Measurements from ENCODE around the gene MRPS33. TPM values are rescaled to one million over a fixed set of nuclear protein-coding genes. Genes with fewer than 3 reads are reported as not detected.
"Not testable (repeated sequence)": the region's sequence is repeated elsewhere in the genome, so short reads cannot be mapped to it uniquely, and the experiment has no call there.

MRPS33 gene
- total RNA-seq, 1 donor from 2014 or later = 54.1 TPM

DNA sequence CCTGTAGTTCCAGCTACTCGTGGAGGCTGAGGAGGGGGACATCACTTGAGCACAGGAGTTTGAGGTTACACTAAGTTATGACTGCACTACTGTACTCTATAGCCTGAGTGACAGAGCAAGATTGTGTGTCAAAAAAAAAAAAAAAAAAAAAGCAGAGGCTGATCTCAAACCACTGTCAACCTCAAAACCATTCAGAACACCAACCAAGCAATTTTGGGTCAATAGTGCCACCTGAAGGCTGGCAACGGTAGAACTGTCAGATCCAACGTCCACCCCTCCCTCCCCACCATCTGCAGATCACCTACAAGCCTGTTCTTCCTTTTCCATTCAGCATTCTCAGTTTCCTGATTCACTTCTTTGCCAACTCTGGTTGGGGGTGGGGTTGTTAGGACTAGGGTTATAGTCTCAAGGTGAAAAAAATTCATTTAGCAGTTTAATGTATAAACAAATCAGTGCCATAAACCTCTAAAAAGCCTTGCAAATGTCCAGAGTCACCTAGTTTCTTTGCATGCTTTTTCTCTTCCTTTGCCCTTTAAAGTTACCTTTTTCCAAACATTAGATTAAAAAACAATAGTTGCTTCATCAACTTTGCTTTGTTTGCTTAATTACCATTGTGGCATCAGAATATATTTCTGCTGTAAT, 2.6 kb downstream of the MRPS33 start:
- ATAC-seq = peak; percentile 55

DNA sequence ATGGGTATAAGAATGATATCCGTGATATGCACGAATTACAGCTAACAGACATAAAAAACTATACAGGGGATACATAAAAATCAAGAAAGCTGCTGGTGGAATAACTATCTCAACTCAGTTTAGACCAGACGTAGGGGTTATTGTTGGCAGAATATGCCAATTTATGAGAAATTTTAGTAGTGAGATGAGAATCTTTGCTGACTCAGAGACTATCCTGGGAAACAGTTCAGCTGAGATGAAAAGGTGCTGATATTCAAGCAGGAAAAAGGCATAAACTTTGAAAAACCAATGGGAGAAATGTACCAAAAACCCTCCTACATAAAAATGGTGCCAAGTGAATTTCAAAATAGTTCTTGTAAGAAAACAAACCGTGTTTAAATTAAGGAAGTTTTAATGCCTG, 3.3 kb downstream of the MRPS33 start:
- ATAC-seq = no peak

DNA sequence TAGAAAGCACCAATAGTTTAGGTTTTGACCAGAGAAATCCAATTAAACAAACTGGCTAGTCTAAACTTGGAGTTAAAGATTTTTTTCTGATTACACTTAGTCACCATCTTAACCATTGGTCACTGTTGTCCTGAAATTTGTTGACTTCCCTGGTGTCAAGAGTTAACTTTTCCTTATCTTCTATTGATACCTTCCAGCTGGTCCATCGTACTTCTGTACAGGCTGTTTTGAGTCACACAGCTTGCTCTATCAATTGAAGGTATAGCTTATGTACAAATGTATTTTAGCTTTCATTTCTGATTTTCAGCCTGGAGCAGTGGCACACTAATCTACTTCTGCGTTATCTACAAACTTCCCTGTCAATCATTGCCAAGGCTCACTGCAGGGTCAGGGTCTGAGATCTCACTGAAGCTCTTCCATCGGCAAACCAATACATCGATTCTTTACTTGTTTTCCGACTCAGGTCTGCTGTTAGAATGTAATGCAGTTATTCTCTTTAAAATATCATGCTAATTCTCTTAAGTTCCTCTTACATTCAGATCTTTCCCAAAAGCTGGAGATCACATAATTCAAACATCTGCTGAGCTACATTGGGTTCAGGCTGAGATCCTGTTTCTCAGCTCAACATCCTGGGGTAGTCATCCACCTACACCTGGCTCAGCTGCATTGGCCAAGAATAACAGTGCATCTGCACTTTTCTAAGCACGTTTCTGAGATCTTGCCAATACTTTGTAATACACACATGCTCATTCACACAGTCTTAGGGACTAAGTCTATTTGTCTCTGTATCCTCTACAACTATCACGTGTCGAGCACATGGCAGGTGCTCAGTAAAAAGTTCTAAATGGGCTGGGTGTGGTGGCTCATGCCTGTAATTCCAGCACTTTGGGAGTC, 11.3 kb downstream of the MRPS33 start:
- ATAC-seq = no peak

DNA sequence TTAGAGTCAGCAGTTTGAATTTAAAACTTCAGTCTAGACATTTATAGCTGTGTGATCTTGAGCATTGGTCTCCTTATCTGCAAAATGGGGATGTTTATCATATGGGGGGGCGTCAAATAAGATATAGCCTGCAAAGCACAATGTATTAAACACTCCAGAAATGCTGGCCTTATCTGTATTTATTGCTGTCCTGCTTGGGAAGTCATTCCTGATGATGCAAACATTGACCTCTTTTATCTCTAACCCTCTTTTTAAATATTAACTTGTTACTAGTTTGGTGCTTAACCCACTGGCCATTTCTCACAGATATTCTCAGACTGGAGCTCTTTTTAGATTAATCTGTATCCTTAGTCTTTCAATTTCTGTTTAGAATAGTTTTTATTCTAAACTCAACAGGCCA, 13.2 kb downstream of the MRPS33 start:
- ATAC-seq = no peak

DNA sequence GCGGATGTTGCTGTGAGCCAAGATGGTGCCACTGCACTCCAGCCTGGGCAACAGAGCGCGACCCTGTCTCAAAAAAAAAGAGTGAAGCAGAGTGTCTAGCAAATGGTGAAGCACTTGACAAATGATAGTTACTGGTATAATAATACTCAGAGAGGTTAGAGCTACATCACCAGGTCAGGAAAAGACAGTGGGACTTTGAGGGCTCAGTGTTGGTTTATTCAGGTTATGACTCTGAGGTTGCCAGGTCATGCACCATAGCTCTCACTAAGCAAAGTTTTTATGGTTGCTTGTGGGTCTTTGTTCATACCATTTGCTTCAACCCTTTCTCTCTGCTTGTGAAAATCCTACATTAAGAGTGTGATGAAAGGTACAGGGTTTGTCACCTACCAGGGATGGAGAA, 13.6 kb downstream of the MRPS33 start:
- no peak for ATAC-seq

DNA sequence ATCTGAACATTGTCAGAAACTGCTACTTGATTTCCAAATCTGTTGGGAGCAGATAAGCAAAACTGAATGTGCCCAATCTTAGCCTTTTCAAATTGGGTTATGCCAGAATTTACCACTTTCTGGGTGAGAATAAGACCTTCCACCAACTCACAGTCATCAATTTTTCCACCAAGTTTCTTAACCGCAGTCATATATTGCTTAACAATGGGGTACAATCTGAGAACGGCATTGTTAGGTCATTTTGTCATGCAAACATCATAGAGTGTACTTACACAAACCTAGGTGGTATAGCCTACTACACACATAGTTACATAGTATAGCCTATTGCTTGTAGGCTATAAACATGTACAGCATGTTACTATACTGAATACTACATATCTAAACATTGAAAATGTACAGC, 16.0 kb downstream of the MRPS33 start:
- no peak for ATAC-seq

DNA sequence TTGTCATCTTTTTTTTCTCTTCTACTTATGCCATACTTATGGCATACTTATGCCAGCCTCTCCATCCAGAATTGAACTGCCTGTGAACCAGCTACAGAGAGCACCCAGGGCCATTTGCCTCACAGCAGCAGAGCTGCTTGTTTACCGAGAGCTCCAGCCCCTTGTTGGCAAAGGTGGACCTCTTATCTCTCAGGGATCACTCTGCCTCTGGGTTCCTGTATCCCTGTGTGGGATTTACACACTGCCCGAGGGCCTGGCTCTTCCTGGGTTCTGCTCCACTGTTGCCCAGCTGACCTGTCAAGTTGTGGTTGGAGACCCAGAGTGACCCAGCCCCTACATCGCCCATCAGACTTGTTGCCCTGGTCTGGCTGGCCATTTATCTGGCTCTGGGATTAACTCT, 22.3 kb downstream of the MRPS33 start:
- no peak for ATAC-seq

DNA sequence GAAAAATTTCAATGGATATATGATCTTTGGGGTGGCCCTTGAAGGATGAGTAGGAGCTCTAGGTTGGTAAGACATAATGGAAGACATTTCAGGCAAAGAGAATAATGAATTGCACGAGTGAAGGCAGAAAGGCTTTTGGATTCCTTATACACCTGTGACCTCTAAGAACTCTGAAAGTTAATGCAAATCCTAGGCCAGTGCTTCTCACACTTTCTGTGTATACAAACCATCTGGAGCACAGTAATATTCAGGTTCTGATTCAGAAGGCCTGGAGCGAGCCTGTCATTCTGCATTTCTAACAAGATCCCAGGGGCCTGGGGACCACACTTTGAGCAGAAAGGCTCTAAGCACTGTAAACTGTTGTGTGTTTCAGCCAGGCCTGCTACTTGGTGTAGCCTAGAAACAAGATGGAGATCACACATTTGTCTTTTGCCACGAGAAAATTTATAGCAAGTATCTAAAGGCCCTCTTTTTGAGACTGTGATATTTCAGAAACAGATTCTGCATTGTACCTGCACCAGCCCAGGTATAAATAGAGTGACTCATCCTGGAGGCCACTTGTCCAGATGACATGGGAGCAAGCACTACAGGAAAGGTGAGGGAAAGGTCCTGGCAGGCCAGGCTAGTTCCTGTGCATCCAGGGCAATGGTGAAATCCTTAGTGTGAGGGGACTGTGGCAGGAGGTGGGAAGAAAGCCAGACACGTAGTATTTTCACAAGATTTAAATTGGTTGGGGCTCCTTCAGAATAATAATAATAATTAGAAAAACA, 24.4 kb downstream of the MRPS33 start:
- ATAC-seq = no peak

DNA sequence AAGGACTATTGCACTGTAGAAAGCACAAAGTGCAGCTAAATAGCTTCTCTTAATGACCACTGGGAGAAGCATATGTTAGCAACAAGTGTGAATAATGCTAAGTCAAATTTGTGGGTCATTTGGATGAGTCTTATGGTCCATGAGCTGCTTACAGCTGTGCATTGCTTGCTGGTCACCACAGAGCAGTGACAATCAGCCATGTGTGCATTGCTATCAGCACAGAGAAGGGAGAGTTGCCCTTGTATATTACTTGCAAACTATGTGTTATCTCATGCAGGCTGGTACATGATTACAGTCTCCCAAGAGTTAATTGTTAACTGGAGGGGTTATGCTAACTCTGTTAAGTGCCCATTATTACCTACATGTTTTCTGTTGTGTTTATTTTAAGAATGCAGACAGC, 25.7 kb downstream of the MRPS33 start:
- ATAC-seq = no peak

DNA sequence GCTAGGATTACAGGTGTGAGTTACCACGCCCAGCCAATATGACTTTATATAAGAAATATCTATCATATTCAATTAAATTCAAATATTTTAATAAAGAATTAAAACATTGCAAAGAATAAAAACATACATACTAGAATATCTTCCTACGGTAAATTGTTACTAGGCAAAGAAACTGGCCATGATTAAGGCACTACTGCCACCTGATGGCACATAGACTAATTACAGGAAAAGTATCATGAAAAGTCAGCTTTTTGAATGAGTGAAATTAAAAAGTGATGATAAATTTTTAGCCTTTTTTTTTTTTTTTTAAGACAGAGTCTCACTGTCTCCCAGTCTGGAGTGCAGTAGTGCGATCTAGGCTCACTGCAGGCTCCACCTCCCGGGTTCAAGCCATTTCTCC, 30.9 kb downstream of the MRPS33 start:
- no peak for ATAC-seq

DNA sequence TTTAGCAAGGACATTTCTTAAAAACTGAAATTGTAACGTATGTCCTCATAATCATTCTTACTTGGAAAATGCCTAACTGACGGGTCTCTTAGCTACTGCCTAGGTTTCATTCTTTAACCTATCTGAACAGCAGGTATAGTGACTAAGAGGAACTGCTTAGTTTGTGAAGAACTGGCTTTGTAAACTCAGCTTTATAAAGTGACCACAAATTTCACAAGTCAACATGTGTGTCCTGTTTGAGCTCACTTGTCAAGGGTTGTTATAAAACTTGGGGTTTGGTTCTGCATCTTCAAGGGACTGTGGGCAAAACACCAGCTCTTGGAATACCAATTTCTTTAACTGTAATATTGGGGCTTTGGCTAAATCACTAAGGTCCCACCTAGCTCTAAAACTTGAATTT, 32.2 kb downstream of the MRPS33 start:
- ATAC-seq = peak; percentile 43

DNA sequence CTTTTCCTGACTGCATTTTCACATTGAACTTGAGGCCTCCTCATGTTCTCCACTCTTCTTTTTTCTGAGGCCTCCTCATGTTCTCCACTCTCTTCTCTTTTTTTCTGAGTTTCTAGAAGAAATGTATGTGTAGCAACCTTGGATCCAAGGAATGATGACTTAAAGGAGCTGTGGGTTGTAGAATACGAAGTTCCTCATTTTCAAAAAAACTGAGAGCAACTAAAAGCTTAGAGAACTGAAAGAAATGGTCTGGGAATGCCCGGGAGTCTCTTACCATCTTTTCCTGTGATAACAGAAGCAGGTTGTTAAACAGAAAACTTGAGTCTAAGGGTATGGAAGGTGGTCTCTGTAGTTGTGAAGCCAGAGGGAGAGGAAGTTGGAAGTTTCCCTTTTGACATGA, 32.8 kb downstream of the MRPS33 start:
- no peak for ATAC-seq

DNA sequence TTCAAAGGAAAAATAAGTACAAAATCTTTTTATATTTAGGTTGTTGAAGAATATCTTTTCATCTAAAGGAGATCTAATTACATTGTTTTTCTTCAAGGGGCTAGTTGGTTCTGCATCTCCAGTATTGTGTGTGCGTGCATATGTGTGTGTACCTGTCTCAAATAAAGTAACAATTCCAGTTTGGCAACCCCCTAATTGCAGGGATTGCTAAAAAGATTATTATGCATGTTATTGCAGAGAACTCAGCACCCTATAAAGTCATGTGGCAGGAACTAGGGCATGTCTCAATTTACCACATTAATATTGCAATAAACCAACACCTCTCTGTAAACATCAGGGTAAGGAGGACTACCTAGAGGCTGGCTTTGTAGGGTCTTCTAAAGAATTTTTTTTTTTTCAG, 37.0 kb downstream of the MRPS33 start:
- ATAC-seq = no peak

DNA sequence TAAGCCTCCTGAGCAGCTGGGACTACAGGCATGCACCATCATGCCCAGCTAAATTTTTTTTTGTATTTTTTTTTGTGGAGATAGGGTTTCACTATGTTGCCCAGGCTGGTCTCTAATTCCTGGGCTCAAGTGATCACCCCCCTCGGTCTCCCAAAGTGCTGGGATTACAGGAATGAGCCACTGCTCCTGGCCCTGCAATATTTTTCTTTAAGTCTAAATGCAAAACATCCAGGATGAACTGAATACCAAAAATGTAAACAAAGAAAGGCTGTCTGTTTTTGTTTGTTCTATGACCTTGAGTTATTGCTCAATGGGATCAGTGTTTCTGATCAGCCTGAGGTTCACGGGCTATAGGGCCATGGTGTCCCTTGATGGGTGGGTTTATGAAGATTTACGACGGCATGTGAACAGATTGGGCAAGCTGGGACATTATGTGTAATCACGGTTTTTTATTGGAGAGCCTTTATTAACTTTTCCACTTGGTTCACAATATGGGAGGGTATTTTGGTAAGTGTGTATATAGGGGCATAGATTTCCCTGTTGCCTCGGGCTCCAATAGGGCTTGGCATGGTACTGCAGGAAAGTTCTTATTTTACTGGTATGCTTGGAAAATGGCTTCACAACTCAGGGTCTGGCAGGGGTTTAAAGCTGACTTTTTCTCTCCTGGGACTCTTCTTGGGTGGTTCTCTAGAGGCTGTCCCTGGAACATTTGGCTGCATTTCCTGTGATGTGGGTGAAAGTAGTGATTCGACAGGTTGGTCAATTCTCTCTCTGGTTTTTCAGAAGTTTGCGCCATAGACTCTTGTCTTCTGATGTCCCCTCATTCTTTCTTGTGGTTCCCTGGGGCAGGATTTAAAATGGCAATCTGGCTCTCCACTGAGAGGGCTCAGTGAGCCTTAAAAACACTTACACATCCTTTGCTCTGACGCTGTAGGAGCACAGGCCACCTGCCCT, 41.6 kb downstream of the MRPS33 start:
- ATAC-seq = no peak

DNA sequence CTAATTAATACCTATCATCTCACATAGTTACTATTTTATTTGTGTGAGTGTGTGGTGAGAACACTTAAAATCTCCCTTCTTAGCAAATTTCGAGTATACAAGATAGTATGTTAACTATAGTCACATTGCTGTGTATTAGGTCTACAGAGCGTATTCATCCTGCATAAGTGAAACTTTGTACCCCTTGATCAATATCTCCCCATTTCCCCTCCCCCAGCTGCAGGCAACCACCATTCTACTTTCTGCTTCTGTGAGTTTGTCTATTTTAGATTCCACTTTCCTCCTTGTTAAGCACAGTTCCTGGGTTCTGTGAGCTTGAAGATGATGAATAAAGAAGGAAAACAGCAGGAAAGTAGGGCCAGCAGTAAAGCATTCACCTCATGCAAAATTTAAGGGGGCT, 42.4 kb downstream of the MRPS33 start:
- ATAC-seq = no peak

DNA sequence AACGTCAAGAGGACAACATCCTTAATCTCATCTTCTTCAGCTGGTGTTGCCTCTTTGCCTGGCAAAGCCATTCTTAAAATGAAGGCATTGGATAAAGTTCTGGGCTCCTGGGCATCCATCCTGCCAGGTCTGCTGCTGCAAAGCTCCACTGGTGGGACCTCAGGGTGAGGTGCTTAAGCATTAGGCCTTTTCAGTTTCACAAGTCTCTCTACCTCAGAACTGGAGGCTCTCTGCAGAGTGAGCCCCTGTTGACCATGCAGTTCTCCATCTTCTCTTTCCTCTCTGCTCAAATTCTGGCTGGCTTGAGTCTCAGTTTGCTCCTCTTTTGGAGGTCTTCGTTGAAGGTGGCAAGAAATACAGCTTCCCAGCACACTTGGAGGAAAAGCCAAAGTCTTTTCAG, 47.3 kb downstream of the MRPS33 start:
- ATAC-seq = no peak

DNA sequence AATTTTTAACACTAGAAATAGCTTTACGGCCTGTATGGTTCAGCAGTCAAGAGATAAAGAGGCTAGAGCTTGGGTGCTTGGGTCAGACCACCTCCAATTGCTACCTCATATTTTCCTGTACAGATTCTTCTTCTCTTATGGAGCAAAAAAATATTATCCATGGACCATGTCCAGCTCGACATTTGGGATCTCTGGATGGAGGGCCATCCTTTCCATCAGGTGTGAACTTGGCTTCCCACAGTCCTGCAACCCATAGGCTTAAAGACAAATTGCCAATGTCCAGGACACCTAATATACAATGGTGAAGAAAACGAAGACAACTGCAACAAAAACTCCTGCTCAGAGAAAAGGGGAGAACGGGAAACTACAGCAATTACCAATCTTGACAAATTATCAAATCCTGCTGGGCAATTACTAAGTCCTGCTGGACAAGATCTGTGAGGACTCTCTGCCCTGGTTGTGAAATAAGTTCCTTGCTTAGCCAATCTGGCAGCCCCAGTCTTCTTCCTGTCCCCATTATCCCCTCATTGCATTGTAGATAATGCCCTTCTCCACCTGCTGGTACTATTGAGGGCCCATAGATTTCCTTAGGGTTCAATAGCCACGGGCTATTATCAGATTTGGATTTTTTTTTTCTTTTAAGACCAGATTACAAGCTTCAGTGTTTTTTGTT, 48.1 kb downstream of the MRPS33 start:
- ATAC-seq = no peak

DNA sequence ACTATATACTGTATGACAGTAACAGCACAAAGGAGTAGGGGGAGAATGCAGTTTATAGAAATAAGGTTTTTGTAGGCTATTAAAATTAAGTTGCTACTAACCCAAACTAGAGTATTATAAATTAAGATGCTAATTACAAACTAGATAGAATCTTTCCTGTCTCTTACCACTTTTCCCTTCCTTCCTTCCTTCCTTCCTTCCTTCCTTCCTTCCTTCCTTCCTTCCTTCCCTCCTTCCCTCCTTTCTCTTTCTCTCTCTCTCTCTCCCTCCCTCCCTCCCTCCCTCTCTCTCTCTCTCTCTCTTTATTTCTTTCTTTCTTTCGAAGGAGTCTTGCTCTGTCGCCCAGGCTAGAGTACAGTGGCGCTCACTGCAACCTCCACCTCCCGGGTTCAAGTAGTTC, 53.6 kb downstream of the MRPS33 start:
- ATAC-seq = no peak

DNA sequence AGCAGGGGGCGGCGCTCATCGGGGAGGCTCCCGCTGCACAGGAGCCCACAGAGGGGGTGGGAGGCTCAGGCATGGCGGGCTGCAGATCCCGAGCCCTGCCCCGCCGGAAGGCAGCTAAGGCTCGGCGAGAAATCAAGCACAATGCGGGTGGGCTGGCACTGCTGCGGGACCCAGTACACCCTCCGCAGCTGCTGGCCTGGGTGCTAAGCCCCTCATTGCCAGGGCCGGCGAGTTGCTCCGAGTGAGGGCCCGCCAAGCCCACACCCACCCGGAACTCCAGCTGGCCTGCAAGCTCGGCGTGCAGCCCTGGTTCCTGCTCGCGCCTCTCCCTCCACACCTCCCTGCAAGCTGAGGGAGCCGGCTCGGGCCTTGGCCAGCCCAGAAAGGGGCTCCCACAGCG, 57.8 kb downstream of the MRPS33 start:
- ATAC-seq = not testable (repeated sequence)

Measured in esophagus mucosa (tissue), 1 donor.